Skeletal muscle tissue (tissue), 4 donors: Measurements from ENCODE around the gene KIF21A. TPM values are rescaled to one million over a fixed set of nuclear protein-coding genes. Genes with fewer than 3 reads are reported as not detected.

Experiments
- H3K27ac ChIP-seq: one replicate; pipeline ENCODE4 v1.7.0; 2013; ENCODE audit warnings: mild to moderate bottlenecking, low read depth, low read length, inconsistent platforms
- H3K27me3 ChIP-seq, 3 donors: one replicate each; pipeline ENCODE4 v1.7.0; 2013; ENCODE audit warnings: low read length in 3 of 3; ENCODE audit not compliant: control insufficient read depth in 3 of 3, insufficient read depth in 3 of 3
- H3K36me3 ChIP-seq, 3 donors: one replicate each; pipeline ENCODE4 v1.7.0; 2013; ENCODE audit warnings: low read length in 3 of 3; ENCODE audit not compliant: control insufficient read depth in 3 of 3, insufficient read depth in 3 of 3
- H3K4me1 ChIP-seq, 3 donors: one replicate each; pipeline ENCODE4 v1.7.0; 2013; ENCODE audit warnings: low read length in 3 of 3, mild to moderate bottlenecking in 3 of 3; ENCODE audit not compliant: control insufficient read depth in 3 of 3, insufficient read depth in 3 of 3
- H3K4me3 ChIP-seq, 3 donors: one replicate each; pipeline ENCODE4 v1.7.0; 2013; ENCODE audit warnings: low read length in 3 of 3
- H3K9ac ChIP-seq, 3 donors: one replicate each; pipeline ENCODE4 v1.7.0; 2013; ENCODE audit warnings: low read length in 3 of 3, mild to moderate bottlenecking in 3 of 3, moderate library complexity in 2 of 3, low read depth in 1 of 3
- H3K9me3 ChIP-seq, 3 donors: one replicate each; pipeline ENCODE4 v1.7.0; 2013; ENCODE audit warnings: low read length in 3 of 3; ENCODE audit not compliant: control insufficient read depth in 3 of 3
- total RNA-seq: library from RNA; depleted of rRNA; stranded (reverse); fragments of >200 nt; gene quantifications from one replicate; pipeline ENCODE4 v1.2.3, GENCODE V29; 2014
- donor health status: Osteomylitis.

KIF21A gene
- total RNA-seq, 1 donor from 2014 or later, result 6.3 TPM

DNA sequence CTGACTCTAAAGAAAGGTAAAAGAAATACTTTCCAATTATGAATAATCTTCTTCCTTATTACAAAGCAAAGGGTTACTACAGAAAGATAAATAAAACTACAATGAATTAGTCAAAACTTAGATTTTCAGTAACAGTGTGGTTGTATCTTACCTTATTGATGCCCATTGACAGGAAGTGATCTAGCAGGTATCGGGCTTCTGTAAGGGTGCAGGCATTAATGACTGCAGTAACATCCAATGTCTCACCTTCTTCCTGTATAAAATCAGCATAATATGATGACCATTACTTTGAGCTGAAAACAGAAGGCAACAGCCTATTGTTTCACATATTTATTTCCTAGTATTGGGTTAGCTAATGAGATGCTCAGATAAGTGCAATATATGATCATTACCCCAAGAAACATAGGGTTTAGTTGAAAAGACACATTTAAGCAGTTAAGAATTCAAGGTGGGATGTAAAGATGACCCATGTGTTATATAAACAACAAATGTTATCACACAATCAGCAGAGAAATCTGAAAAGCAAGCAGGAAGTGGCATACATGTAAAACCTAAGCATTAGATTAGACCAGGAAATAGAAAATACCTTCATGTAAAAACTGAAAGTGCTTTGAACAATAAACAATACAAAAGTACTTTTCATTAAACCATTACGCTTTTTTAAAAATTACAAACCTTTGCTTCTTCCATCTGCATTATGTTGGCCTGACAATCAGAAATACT lies 111.2 kb downstream of the KIF21A start:
- no peak overlapping the region for H3K27ac ChIP-seq
- no peaks in the 10 kb centered on the region for H3K9me3 ChIP-seq
- H3K27me3 ChIP-seq, result no peaks in the 10 kb centered on the region
- H3K4me3 ChIP-seq, result no peak overlapping the region
- H3K4me1 ChIP-seq, result no peaks in the 10 kb centered on the region
- H3K36me3 ChIP-seq, result peaks cover 4 to 17% (median 12%) of the 10 kb centered on the region in 3 donors
- H3K9ac ChIP-seq, result no peak overlapping the region

DNA sequence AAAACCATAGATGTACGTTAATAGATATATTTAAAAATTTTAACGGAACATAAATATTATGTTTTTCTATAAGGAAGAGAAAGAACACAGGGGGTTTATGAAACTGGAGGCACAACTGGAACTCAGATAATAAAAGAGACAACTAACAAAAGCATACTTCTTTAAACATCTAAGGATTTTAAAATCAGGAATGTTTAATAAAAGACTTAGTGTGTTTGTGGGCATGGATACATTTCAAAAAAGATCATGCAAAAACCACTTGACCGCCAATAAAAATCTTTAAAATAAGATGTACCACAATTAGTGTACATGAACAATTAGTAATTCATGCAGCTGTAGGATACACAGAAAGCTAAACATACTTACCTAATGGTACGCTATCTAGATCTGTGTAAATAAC lies 113.0 kb downstream of the KIF21A start:
- Histone ChIP-seq H3K4me1 (no peaks in the 10 kb centered on the region), H3K36me3 (peaks cover 4 to 17% (median 12%) of the 10 kb centered on the region in 3 donors), H3K9ac (no peak overlapping the region), H3K27me3 (no peaks in the 10 kb centered on the region), H3K4me3 (no peak overlapping the region), H3K9me3 (no peaks in the 10 kb centered on the region), H3K27ac (no peak overlapping the region)

DNA sequence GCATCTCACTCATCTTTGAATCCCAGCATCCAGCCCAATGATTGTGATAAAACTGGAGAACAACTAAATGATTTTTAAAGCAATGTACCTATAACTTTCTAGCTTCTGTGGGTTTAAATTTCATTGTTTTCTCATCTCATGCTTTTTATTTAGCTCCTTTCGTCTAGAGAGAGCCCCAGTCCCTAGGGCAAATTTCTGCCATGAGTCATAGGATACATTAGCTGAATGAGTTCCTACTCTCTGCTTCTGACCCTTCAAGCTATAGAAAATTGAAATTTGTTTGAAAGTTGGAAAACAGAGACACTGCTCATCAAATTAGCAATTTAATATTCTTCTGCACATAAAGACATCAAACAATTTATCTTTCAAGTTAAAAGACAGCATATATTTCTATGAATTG lies 113.9 kb downstream of the KIF21A start:
- Histone ChIP-seq H3K4me3 (no peak overlapping the region), H3K4me1 (no peaks in the 10 kb centered on the region), H3K36me3 (peaks cover 4 to 17% (median 12%) of the 10 kb centered on the region in 3 donors), H3K9me3 (no peaks in the 10 kb centered on the region), H3K9ac (no peak overlapping the region), H3K27me3 (no peaks in the 10 kb centered on the region), H3K27ac (no peak overlapping the region)

DNA sequence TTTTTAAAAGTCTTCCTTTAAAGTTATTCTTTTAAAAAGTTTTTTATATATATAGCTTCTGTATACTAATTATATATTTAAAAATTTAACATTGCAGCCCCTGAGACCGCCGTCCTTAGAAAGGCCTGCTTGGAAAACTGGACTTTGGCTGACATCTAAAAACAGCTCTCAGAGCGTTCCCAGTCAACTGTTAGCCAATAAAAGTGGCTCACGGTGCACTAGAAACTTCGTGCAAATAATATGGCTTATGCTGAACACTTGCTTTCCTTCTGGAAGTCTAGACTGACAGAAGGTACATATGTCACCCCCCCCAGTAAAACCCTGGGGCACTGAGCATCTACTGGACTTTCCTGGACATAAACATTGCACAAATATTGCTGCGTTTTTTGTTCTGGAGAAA lies 115.0 kb downstream of the KIF21A start:
- H3K4me1 ChIP-seq, result no peaks in the 10 kb centered on the region
- no peak overlapping the region for H3K9ac ChIP-seq
- no peaks in the 10 kb centered on the region for H3K9me3 ChIP-seq
- no peak overlapping the region for H3K4me3 ChIP-seq
- no peak overlapping the region for H3K27ac ChIP-seq
- H3K36me3 ChIP-seq, result peaks cover 4 to 17% (median 12%) of the 10 kb centered on the region in 3 donors
- no peaks in the 10 kb centered on the region for H3K27me3 ChIP-seq

DNA sequence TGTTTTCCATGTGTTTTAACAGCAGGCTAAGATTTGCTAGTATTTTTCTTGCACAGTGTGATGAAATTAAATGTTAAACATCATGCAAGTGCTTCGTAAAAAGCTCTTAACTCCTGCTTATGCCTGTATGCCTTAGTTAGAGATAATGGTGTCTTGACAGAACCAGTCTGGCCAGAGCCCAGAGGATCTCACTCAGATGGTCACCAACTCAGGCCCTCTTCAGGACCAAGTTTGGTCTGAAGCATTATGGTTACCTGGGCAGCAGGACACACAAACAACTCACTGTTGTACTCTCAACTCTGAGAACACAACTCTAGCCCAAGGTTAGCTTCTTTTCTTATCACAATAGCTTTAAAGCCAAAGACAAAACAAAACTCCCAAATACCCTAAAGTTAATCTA lies 115.4 kb downstream of the KIF21A start:
- Histone ChIP-seq H3K36me3 (peaks cover 6 to 14% (median 11%) of the 10 kb centered on the region in 3 donors), H3K4me1 (no peaks in the 10 kb centered on the region), H3K4me3 (no peak overlapping the region), H3K27me3 (no peaks in the 10 kb centered on the region), H3K9ac (no peak overlapping the region), H3K9me3 (no peaks in the 10 kb centered on the region), H3K27ac (no peak overlapping the region)

DNA sequence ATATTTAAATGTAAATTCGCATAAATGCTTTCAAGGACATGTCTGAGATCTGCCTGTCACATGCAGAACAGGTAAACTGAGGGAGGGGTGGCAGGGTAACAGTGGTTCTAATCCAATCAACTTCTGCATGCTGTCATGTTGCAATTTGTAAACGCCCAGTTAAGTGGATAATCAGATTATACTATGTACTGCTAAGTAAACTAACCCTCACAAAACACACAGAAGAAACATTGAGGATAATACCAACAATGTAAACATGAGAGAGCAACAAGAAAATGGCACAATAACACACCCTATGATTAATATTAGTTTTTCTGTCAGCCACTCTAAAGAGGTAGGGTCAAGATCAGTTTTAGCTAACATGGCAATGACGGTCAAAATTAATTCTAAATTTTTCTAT lies 123.7 kb downstream of the KIF21A start:
- Histone ChIP-seq H3K9me3 (no peaks in the 10 kb centered on the region), H3K27me3 (no peaks in the 10 kb centered on the region), H3K4me1 (no peaks in the 10 kb centered on the region), H3K36me3 (peaks cover 0 to 2% (median 2%) of the 10 kb centered on the region in 3 donors), H3K27ac (no peak overlapping the region), H3K9ac (no peak overlapping the region), H3K4me3 (no peak overlapping the region)

DNA sequence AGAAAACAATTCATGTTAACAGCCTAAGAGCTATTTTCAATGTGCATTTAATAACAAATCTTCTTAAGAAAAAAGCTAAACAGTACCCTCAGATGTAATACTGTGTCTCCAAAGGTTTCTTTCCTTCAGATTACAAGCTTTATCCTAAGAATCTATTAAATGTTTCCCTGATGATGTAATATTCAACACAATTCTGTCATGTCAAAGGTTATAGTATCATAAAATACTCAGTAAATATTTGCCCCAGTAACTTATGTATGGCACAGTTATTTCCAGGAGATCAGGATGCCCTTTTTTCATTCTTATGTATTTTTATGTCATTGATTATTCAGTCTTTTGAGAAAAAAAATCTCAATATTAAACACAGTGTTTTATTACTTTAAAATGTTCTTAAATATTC lies 128.4 kb downstream of the KIF21A start:
- H3K9me3 ChIP-seq, result no peaks in the 10 kb centered on the region
- H3K27me3 ChIP-seq, result no peaks in the 10 kb centered on the region
- no peak overlapping the region for H3K4me3 ChIP-seq
- H3K4me1 ChIP-seq, result no peaks in the 10 kb centered on the region
- no peak overlapping the region for H3K9ac ChIP-seq
- no peak overlapping the region for H3K27ac ChIP-seq
- peaks cover 0 to 5% (median 0%) of the 10 kb centered on the region in 3 donors for H3K36me3 ChIP-seq

DNA sequence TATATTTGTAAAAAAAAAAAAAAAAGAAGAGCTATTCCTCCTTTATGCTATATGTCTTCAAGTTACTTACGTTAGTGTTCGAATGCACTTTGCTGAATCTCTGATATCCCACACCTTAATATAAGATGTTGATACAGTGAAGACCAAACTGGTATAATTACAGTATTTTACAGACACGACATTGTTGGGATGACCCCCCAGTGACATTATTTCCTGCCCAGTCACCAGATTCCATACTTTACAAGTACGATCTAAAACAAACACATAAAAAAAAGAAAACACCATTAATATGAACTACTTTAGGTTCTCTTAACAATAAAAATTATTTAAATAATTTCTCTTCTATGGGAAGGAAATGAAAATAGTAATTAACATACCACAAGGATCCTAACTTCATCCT lies 133.4 kb downstream of the KIF21A start:
- Histone ChIP-seq H3K9me3 (no peaks in the 10 kb centered on the region), H3K36me3 (peaks cover 0 to 9% (median 6%) of the 10 kb centered on the region in 3 donors), H3K27me3 (no peaks in the 10 kb centered on the region), H3K9ac (no peak overlapping the region), H3K27ac (no peak overlapping the region), H3K4me3 (no peak overlapping the region), H3K4me1 (no peaks in the 10 kb centered on the region)

DNA sequence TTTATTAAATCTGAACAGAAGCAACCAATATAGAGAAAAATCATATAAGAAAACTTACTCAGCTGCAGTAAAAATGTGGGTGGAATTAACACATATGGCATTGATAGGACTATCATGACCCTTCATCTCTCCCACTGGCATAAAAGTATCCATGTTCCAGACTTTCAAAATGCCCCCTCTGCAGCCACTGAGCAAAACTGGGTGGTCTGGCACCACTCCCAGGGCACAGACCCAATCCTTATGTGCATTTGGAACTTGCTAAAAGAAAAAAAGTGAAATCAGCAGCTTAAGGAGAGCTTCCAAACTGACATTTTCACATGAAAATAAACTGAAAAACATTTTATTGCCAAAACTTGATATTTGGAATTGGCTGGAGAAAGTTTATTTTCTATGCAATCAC lies 141.5 kb downstream of the KIF21A start:
- H3K27me3 ChIP-seq, result no peaks in the 10 kb centered on the region
- H3K27ac ChIP-seq, result no peak overlapping the region
- no peak overlapping the region for H3K4me3 ChIP-seq
- no peaks in the 10 kb centered on the region for H3K9me3 ChIP-seq
- H3K36me3 ChIP-seq, result peaks cover 0 to 9% (median 7%) of the 10 kb centered on the region in 3 donors
- no peak overlapping the region for H3K9ac ChIP-seq
- no peaks in the 10 kb centered on the region for H3K4me1 ChIP-seq

DNA sequence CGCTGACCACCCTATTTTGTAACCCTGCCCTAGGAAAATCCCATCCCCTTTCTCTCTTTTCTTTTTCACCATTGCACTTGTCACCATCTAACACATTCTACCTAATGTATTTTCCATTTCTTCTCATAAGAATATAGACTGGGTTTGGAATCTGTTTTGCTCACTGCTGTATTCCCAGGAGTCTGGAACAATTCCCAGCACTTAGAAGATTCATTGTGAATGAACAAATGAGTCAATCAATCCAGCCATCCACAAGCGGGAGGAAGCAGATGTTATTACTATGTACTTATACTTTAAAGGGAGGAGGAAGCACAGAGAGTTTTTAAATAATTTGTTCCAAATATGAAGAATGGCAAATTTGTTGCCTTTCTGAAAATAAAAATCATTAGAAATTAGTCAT lies 142.1 kb downstream of the KIF21A start:
- no peaks in the 10 kb centered on the region for H3K27me3 ChIP-seq
- H3K36me3 ChIP-seq, result peaks cover 0 to 6% (median 3%) of the 10 kb centered on the region in 3 donors
- H3K4me3 ChIP-seq, result no peak overlapping the region
- H3K4me1 ChIP-seq, result no peaks in the 10 kb centered on the region
- H3K27ac ChIP-seq, result no peak overlapping the region
- no peaks in the 10 kb centered on the region for H3K9me3 ChIP-seq
- no peak overlapping the region for H3K9ac ChIP-seq
